ENCODE data around the gene TMPRSS11B. TPM values are rescaled to one million over a fixed set of nuclear protein-coding genes. Genes with fewer than 3 reads are reported as not detected.

TMPRSS11B gene
- total RNA-seq, 4 donors from 2014 or later: 0.83 TPM; not detected in 3

DNA sequence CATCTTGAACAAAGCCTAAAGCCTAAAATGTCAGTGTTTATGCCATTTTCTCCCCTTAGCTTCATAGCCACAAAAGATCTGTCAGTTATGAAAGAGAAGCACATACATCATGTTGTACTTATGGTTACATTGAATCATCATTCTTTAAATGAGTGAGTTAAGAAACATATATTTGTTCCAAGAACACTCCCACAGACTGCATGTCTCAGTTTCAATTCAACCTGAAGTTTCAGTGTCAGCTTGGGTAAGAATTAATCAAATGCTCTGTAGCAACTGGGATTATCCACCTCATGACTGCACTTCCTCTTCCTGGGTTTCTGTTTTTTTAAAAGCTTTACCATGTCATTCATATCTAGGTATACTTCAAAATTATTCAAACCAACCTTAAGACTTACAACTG, 3.9 kb upstream of the TMPRSS11B start:
- Histone ChIP-seq H3K27ac (replicated peaks in 1 of 4) (no peak overlapping the region), H3K36me3 (no peaks in the 10 kb centered on the region), H3K9me3 (no peaks in the 10 kb centered on the region), H3K4me1 (no peaks in the 10 kb centered on the region), H3K27me3 (no peaks in the 10 kb centered on the region), H3K4me3 (no peak overlapping the region)
- TF ChIP-seq, protein P1, sequence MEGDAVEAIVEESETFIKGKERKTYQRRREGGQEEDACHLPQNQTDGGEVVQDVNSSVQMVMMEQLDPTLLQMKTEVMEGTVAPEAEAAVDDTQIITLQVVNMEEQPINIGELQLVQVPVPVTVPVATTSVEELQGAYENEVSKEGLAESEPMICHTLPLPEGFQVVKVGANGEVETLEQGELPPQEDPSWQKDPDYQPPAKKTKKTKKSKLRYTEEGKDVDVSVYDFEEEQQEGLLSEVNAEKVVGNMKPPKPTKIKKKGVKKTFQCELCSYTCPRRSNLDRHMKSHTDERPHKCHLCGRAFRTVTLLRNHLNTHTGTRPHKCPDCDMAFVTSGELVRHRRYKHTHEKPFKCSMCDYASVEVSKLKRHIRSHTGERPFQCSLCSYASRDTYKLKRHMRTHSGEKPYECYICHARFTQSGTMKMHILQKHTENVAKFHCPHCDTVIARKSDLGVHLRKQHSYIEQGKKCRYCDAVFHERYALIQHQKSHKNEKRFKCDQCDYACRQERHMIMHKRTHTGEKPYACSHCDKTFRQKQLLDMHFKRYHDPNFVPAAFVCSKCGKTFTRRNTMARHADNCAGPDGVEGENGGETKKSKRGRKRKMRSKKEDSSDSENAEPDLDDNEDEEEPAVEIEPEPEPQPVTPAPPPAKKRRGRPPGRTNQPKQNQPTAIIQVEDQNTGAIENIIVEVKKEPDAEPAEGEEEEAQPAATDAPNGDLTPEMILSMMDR (IDR thresholded peaks at IDR 0.05): no peak
- TF ChIP-seq POLR2A (IDR thresholded peaks at IDR 0.05; ENCODE audit: low read depth) (no peak), EP300 (IDR thresholded peaks at IDR 0.05) (no peak), POLR2AphosphoS5 (IDR thresholded peaks at IDR 0.05) (no peak)
- no peak for DNase-seq (ENCODE audit: extremely low spot score)
- intact Hi-C loops (cut with DNase I): no loop called here

DNA sequence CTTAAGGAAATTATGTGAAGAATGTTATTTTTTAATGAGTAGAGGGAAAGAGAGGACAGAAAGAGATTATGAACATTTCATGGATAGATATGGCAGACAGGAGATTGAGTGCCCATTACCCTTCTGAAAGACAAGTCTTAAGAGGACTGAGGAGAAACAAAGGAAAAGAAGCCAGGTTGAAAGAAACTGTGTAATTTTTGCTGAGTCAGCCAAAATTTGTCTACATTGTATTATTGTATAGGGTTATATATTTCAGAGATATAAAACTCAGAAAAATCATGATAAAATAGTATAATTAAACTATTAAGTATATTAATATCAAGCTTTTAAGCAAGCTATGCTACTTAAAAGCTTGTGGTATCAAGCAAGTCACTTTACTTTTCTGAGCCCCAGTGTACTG, 4.9 kb downstream of the TMPRSS11B start:
- H3K4me3 ChIP-seq: no peak overlapping the region
- no peaks in the 10 kb centered on the region for H3K9me3 ChIP-seq
- TF ChIP-seq EP300 (IDR thresholded peaks at IDR 0.05) (no peak), POLR2AphosphoS5 (IDR thresholded peaks at IDR 0.05) (no peak), POLR2A (IDR thresholded peaks at IDR 0.05; ENCODE audit: low read depth) (no peak)
- TF ChIP-seq, protein P1 (IDR thresholded peaks at IDR 0.05): no peak
- intact Hi-C loops (cut with DNase I): no loop called here
- H3K36me3 ChIP-seq: no peaks in the 10 kb centered on the region
- H3K4me1 ChIP-seq: no peaks in the 10 kb centered on the region
- no peak overlapping the region for H3K27ac ChIP-seq (replicated peaks in 1 of 4)
- no peak for DNase-seq (ENCODE audit: extremely low spot score)
- H3K27me3 ChIP-seq: no peaks in the 10 kb centered on the region

DNA sequence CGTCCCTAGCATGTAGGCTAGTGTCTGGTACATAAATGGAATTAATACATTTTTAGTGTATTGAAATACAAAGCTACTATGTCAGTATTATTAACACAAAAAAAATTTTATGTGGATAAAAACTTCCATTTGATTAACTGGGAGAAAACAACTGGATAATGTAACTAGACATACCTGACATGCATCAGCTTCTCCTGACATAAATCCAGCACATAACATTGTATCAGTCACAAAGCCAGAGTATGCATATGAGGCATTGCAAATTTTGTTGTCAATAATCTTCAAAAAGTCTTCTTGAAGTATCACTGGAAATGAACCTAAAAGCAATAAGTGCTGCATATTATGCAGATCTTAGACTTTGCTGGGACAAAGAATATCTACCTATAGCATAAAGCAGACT, 16.9 kb downstream of the TMPRSS11B start:
- Histone ChIP-seq H3K27me3 (no peaks in the 10 kb centered on the region), H3K4me1 (no peaks in the 10 kb centered on the region), H3K9me3 (no peaks in the 10 kb centered on the region), H3K36me3 (no peaks in the 10 kb centered on the region), H3K27ac (replicated peaks in 1 of 4) (no peak overlapping the region), H3K4me3 (no peak overlapping the region)
- 52% methylated on average over 1 of the region's 1 CpG for WGBS
- intact Hi-C loops (cut with DNase I): no loop called here
- DNase-seq (ENCODE audit: extremely low spot score): no peak
- TF ChIP-seq, protein P1 (IDR thresholded peaks at IDR 0.05): no peak

DNA sequence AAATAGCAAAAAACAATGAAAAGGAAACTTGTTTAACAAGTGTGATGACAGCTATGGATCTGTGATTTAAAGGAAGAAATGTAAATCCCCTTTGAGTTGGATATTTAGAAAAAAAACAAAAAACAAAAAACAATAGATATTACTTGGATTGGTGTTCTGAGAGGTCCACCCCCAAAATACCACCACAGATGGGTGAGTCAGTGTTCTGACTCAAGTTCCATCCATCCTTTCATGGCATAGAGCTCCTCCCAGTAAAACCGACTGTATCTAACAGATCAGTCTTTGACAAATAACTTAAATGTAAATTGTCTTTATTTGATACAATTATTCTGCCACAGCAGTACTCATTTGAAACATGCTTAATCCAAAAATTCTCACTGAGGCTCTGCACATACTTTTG, 27.4 kb downstream of the TMPRSS11B start:
- DNase-seq (ENCODE audit: extremely low spot score): no peak
- 41% methylated on average over 1 of the region's 1 CpG for WGBS
- Histone ChIP-seq H3K27me3 (no peaks in the 10 kb centered on the region), H3K4me1 (no peaks in the 10 kb centered on the region), H3K9me3 (no peaks in the 10 kb centered on the region), H3K36me3 (no peaks in the 10 kb centered on the region), H3K4me3 (no peak overlapping the region), H3K27ac (replicated peaks in 1 of 4) (no peak overlapping the region)
- TF ChIP-seq, protein P1 (IDR thresholded peaks at IDR 0.05): no peak
- TF ChIP-seq POLR2A (IDR thresholded peaks at IDR 0.05; ENCODE audit: low read depth) (no peak), POLR2AphosphoS5 (IDR thresholded peaks at IDR 0.05) (no peak), EP300 (IDR thresholded peaks at IDR 0.05) (no peak)
- intact Hi-C loops (cut with DNase I): no loop called here

DNA sequence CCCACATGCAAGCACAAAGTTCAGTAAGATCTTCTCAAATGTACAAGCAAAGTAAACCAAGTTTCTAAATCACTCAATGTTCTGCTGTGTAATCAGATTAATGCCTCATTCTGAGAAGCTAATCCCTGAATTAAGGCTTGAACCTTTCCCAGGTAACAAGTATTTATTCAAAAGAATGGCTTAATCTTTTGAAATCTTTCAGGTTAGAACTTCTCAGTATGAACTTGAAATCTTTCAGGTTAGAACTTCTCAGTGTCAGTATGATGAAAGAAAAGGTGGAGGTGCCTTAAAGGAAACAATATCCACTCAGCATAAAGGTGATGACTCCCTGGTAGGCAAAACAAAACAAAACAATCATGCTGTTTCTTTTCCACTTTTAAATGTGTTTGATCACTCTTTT, 29.0 kb downstream of the TMPRSS11B start:
- H3K36me3 ChIP-seq: no peaks in the 10 kb centered on the region
- H3K27me3 ChIP-seq: no peaks in the 10 kb centered on the region
- DNase-seq (ENCODE audit: extremely low spot score): no peak
- H3K4me1 ChIP-seq: no peaks in the 10 kb centered on the region
- H3K9me3 ChIP-seq: no peaks in the 10 kb centered on the region
- intact Hi-C loops (cut with DNase I): no loop called here
- no peak overlapping the region for H3K27ac ChIP-seq (replicated peaks in 1 of 4)
- no peak overlapping the region for H3K4me3 ChIP-seq
- TF ChIP-seq POLR2AphosphoS5 (IDR thresholded peaks at IDR 0.05) (no peak), POLR2A (IDR thresholded peaks at IDR 0.05; ENCODE audit: low read depth) (no peak), EP300 (IDR thresholded peaks at IDR 0.05) (no peak)
- TF ChIP-seq, protein P1 (IDR thresholded peaks at IDR 0.05): no peak

All from esophagus muscularis mucosa (tissue), 4 donors.